ENCODE measurements around the gene GDE1.

DNA sequence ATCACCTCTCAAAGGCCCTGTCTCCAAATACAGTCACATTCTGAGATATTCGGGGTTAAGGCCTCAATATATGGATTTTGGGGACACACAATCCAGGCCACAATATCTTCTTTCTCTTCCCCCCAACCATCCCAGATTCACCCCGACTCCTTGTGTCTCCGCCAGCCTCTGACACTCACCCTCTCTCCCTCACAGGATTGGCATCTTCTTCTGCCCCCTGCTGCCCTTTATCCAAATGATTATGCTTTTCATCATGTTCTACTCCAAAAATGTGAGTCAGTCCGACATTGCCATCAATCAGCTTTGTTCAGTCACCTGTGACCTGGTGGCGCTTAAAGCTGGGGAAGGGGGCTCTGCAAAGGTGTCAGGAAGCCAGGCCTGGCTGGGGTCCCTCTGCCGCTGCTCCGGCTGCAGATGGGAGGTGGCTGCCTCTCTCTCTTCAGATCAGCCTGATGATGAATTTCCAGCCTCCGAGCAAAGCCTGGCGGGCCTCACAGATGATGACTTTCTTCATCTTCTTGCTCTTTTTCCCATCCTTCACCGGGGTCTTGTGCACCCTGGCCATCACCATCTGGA lies 35.1 kb downstream of the GDE1 start:
- TF ChIP-seq, protein P1, sequence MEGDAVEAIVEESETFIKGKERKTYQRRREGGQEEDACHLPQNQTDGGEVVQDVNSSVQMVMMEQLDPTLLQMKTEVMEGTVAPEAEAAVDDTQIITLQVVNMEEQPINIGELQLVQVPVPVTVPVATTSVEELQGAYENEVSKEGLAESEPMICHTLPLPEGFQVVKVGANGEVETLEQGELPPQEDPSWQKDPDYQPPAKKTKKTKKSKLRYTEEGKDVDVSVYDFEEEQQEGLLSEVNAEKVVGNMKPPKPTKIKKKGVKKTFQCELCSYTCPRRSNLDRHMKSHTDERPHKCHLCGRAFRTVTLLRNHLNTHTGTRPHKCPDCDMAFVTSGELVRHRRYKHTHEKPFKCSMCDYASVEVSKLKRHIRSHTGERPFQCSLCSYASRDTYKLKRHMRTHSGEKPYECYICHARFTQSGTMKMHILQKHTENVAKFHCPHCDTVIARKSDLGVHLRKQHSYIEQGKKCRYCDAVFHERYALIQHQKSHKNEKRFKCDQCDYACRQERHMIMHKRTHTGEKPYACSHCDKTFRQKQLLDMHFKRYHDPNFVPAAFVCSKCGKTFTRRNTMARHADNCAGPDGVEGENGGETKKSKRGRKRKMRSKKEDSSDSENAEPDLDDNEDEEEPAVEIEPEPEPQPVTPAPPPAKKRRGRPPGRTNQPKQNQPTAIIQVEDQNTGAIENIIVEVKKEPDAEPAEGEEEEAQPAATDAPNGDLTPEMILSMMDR (IDR thresholded peaks at IDR 0.05), result no peak
- TF ChIP-seq POLR2AphosphoS5 (IDR thresholded peaks at IDR 0.05) (no peak), EP300 (IDR thresholded peaks at IDR 0.05) (no peak), POLR2A (IDR thresholded peaks at IDR 0.05) (no peak)
